NCI-H128 (cell line): ENCODE measurements around the gene ZNF827.

Experiments
- DNase-seq: peaks from one replicate; lab custom pipeline; 2025; ENCODE audit not compliant: unreplicated experiment; lab: John Stamatoyannopoulos, UW

Gene ZNF827

GRCh38 chr4:145938618-145939440 lies at the start of gene ZNF827:
TSS of gene ZNF827 (minus strand) at chr4:145938823. CDS start at chr4:145938407, 416 bp downstream.
- DNase-seq = peak; percentile 19

- DNase-seq = no peak
Observed at GRCh38 chr4:145984563-145984962, 45.9 kb upstream of the ZNF827 start.

- no peak for DNase-seq
Observed at GRCh38 chr4:145982791-145983190, 44.2 kb upstream of the ZNF827 start.

- DNase-seq = no peak
Observed at GRCh38 chr4:145979160-145979559, 40.5 kb upstream of the ZNF827 start.

GRCh38 chr4:145976680-145977079 lies 38.1 kb upstream of the ZNF827 start:
- no peak for DNase-seq

GRCh38 chr4:145960012-145960411 lies 21.4 kb upstream of the ZNF827 start:
- no peak for DNase-seq

GRCh38 chr4:145957302-145957701 lies 18.7 kb upstream of the ZNF827 start:
- DNase-seq = no peak

- no peak for DNase-seq
Observed at GRCh38 chr4:145956288-145956890, 17.8 kb upstream of the ZNF827 start.

- DNase-seq = no peak
Observed at GRCh38 chr4:145954924-145955339, 16.3 kb upstream of the ZNF827 start.

- DNase-seq = no peak
Observed at GRCh38 chr4:145951931-145952330, 13.3 kb upstream of the ZNF827 start.

- DNase-seq = no peak
Observed at GRCh38 chr4:145945431-145946155, 7.0 kb upstream of the ZNF827 start.

- DNase-seq = no peak
Observed at GRCh38 chr4:145944886-145945285, 6.3 kb upstream of the ZNF827 start.

- no peak for DNase-seq
Observed at GRCh38 chr4:145939856-145940255, 1.2 kb upstream of the ZNF827 start.

- DNase-seq = no peak
Observed at GRCh38 chr4:145939441-145939750, 773 bp upstream of the ZNF827 start.

GRCh38 chr4:145937971-145938611 lies 532 bp downstream of the ZNF827 start:
- no peak for DNase-seq

- DNase-seq = no peak
Observed at GRCh38 chr4:145936997-145937901, 1.4 kb downstream of the ZNF827 start.

- DNase-seq = peak; percentile 41
Observed at GRCh38 chr4:145936142-145936996, 2.3 kb downstream of the ZNF827 start.

GRCh38 chr4:145935253-145936141 lies 3.1 kb downstream of the ZNF827 start:
- DNase-seq = no peak
